BJ (cell line): ENCODE measurements around the gene ZNF862. TPM values are rescaled to one million over a fixed set of nuclear protein-coding genes. Genes with fewer than 3 reads are reported as not detected.

Experiments
- CTCF ChIA-PET: fragments of 350-600 bp; formaldehyde crosslinking; extraction: SDS; loops from one replicate; lab custom pipeline; 2021; ENCODE audit warnings: antibody characterized with exemption, inconsistent platforms; lab: Yijun Ruan, JAX
- POLR2A ChIA-PET: fragments of 300-600 bp; sonication (Branson Sonifier 250); formaldehyde crosslinking; extraction: SDS; loops from one replicate; lab custom pipeline; 2021; ENCODE audit warnings: antibody characterized with exemption; lab: Charles Lee
- DNase-seq: peaks from one replicate; pipeline ENCODE4 v3.0.0-alpha.2; 2011; ENCODE audit warnings: low read depth
- H3K27me3 ChIP-seq: 2 replicates; pipeline ENCODE4 v1.6.0; 2011; ENCODE audit warnings: low read length; ENCODE audit not compliant: control insufficient read depth, insufficient read depth
- H3K36me3 ChIP-seq: 2 replicates; pipeline ENCODE4 v1.5.1; 2011; ENCODE audit warnings: low read length; ENCODE audit not compliant: control insufficient read depth, insufficient read depth
- H3K4me3 ChIP-seq: 2 replicates; pipeline ENCODE4 v1.5.1; 2011; ENCODE audit warnings: low read depth, mild to moderate bottlenecking, control low read depth, low read length
- CTCF ChIP-seq: IDR thresholded peaks from 2 replicates; pipeline ENCODE4 v1.5.1; 2011; ENCODE audit warnings: low read depth, mild to moderate bottlenecking, control low read depth, inconsistent platforms, low read length, moderate library complexity; ENCODE audit not compliant: insufficient read depth
- polyA plus RNA-seq: library from polyadenylated mRNA; depleted of rRNA; stranded (reverse); fragments of >200 nt; gene quantifications from 2 replicates; pipeline ENCODE4 v1.2.3, GENCODE V29; 2011

ZNF862 gene
- polyA plus RNA-seq, 1 experiment, result 20.4 TPM

DNA sequence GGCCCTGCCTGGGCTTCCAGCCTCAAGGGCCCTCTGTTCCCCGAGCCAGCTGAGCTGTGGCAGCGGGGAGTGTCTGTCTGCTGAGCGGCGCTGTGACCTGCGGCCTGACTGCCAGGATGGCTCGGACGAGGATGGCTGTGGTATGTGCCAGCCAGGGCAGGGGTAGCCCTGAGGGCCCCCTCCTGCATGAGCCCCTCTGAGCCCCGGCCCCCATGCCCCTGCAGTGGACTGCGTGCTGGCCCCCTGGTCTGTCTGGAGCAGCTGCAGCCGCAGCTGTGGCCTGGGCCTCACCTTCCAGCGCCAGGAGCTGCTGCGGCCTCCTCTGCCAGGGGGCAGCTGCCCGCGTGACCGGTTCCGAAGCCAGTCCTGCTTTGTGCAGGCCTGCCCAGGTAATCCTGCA, 36.4 kb upstream of the ZNF862 start:
- no peak for DNase-seq
- ChIA-PET CTCF (no interaction called here), POLR2A (no interaction called here)
- Histone ChIP-seq H3K36me3 (no peaks in the 10 kb centered on the region), H3K4me3 (no peak overlapping the region), H3K27me3 (no peaks in the 10 kb centered on the region; the same call in 1 of the 2 replicates)
- no peak for TF ChIP-seq CTCF

GRCh38 chr7:149802966-149803365, 35.2 kb upstream of the ZNF862 start:
- CTCF ChIA-PET, result no interaction called here
- DNase-seq, result no peak
- no peaks in the 10 kb centered on the region; the same call in 1 of the 2 replicates for H3K27me3 ChIP-seq
- POLR2A ChIA-PET, result no interaction called here
- no peaks in the 10 kb centered on the region for H3K36me3 ChIP-seq
- H3K4me3 ChIP-seq, result no peak overlapping the region
- TF ChIP-seq CTCF, result no peak

GRCh38 chr7:149803551-149804074, 34.6 kb upstream of the ZNF862 start:
- H3K27me3 ChIP-seq, result no peaks in the 10 kb centered on the region; the same call in 1 of the 2 replicates
- H3K4me3 ChIP-seq, result no peak overlapping the region
- ChIA-PET CTCF (no interaction called here), POLR2A (no interaction called here)
- no peaks in the 10 kb centered on the region for H3K36me3 ChIP-seq
- TF ChIP-seq CTCF, result no peak
- DNase-seq, result no peak

DNA sequence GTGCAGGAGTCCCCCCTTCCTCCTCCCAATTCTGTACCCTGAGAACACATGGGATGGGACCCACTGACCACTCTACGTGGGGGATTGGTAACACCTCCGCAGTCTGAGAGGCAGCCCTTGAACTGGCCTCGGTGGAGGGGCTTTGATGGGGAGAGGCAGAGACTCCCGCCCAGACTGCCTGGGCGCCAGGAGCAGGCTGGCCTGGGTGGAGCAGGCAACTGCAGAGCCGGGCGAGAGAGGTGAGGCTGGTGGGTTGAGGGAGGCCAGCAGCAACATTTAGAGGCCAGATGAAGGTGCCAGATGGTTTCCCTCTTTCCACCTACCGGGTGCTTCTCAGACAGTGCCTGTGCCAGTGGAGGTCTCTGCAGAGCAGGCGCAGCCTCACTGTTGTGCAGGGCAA, 34.1 kb upstream of the ZNF862 start:
- no peak for TF ChIP-seq CTCF
- no peaks in the 10 kb centered on the region for H3K36me3 ChIP-seq
- H3K27me3 ChIP-seq, result no peaks in the 10 kb centered on the region; the same call in 1 of the 2 replicates
- ChIA-PET CTCF (no interaction called here), POLR2A (no interaction called here)
- H3K4me3 ChIP-seq, result no peak overlapping the region
- DNase-seq, result no peak

GRCh38 chr7:149806726-149807125, 31.4 kb upstream of the ZNF862 start:
- CTCF ChIA-PET, result interaction anchor here (0.9 to 3.1 kb wide), 11 partner anchors 9 to 144 kb away, joined by 3 to 15 read pairs (median 3); no protein-coding TSS in a partner anchor
- Histone ChIP-seq H3K4me3 (no peak overlapping the region), H3K27me3 (no peaks in the 10 kb centered on the region; the same call in none of the 2 replicates), H3K36me3 (no peaks in the 10 kb centered on the region)
- DNase-seq, result no peak
- no peak for TF ChIP-seq CTCF
- POLR2A ChIA-PET, result no interaction called here
